Stimulated activated memory B cell treated with anti-CD40 and anti-IgM and Interleukin-4, amounts not matched to agents 10 μg/mL and 1 μg/mL and 100 μg/mL, for 72 hours (primary cell): Measurements from ENCODE around the gene CCN6.

Experiments
- ATAC-seq: fragments of 150-1000 bp; cut with Tn5 transposase; 2 replicates; pipeline ENCODE4 v1.10.0; 2021
- H3K27ac Mint-ChIP-seq: one replicate; pipeline ENCODE4 v1.8.0; 2022; ENCODE audit warnings: mild to moderate bottlenecking, mixed read lengths
- H3K27me3 Mint-ChIP-seq: one replicate; pipeline ENCODE4 v1.8.0; 2022; ENCODE audit warnings: mixed read lengths
- H3K36me3 Mint-ChIP-seq: one replicate; pipeline ENCODE4 v1.8.0; 2022; ENCODE audit warnings: mixed read lengths
- H3K4me1 Mint-ChIP-seq: one replicate; pipeline ENCODE4 v1.8.0; 2022; ENCODE audit warnings: mixed read lengths
- H3K4me3 Mint-ChIP-seq: one replicate; pipeline ENCODE4 v1.8.0; 2022; ENCODE audit warnings: mild to moderate bottlenecking, moderate library complexity, mixed read lengths
- H3K9me3 Mint-ChIP-seq: one replicate; pipeline ENCODE4 v1.8.0; 2022; ENCODE audit warnings: mixed read lengths

The CCN6 gene

GRCh38 chr6:112054001-112054400 is at the start of gene CCN6:
Gene CCN6, plus strand, starts transcription at chr6:112054104. Its CDS starts 254 bp downstream, at chr6:112054358.
- no peaks in the 10 kb centered on the region for H3K4me1 Mint-ChIP-seq
- H3K27me3 Mint-ChIP-seq: no peaks in the 10 kb centered on the region
- H3K36me3 Mint-ChIP-seq: no peaks in the 10 kb centered on the region
- no peak for ATAC-seq
- H3K9me3 Mint-ChIP-seq: no peaks in the 10 kb centered on the region
- no peak within 1 kb of the TSS for H3K4me3 Mint-ChIP-seq
- H3K27ac Mint-ChIP-seq: no peak within 1 kb of the TSS

DNA sequence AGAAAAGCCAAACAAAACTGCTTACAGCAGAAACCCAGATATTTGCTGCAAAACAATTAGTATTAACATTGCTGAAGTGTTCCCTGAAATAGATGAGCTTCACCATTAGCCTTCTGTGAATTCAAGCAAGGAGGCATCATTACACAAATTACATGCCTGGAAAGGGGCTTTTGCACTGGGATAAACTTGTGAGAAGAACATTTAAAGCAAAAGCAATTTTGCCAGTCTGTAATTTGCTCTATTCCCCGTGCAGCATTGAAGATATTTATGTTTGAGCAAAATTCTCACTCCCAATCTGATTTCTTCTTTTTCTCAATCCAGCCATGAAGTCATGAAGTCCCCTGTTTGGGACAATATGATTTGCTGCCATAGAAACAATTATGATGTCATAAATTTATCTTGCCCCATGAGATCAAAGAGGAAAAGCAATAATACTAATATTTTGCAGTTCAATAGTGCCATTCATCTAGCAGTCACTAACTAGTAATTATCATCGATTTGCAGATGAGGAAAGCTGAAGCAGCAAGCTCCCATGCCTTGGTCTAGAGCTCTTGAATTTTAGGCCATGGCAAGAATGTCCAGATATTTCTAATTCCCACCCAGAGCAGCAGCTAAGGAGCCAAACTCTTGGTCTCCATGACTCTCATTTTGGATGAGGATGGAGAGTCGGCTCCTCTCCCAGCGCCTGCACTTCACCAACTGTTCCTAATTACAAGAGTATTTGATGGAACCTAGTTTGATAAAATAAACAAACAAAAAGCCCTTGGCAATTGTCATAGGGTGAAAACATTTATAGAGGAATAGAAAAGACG is 49.5 kb upstream of the CCN6 start:
- Mint-ChIP-seq H3K4me3 (no peak overlapping the region), H3K9me3 (no peaks in the 10 kb centered on the region), H3K27ac (no peak overlapping the region), H3K27me3 (no peaks in the 10 kb centered on the region), H3K4me1 (no peaks in the 10 kb centered on the region), H3K36me3 (no peaks in the 10 kb centered on the region)
- no peak for ATAC-seq

DNA sequence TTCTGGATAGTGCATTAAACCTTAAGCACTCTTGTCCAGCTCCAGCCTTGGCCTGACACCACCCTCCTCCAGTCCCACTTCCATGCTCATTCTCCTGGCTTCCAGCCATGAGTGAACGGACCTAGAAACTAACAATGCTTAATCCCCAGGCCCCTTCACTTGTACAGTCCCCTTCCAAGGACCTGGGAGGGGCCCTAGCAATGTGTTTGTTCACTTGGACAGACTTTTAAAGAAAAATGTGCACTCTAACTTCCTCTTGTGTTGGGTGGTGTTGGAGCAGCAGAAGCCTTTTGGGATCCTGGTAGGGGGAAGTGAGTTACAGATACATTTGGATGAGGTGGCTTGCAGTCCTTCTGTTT is 48.9 kb upstream of the CCN6 start:
- no peak for ATAC-seq
- H3K36me3 Mint-ChIP-seq: no peaks in the 10 kb centered on the region
- H3K4me3 Mint-ChIP-seq: no peak overlapping the region
- H3K9me3 Mint-ChIP-seq: no peaks in the 10 kb centered on the region
- no peaks in the 10 kb centered on the region for H3K4me1 Mint-ChIP-seq
- H3K27me3 Mint-ChIP-seq: no peaks in the 10 kb centered on the region
- H3K27ac Mint-ChIP-seq: no peak overlapping the region

DNA sequence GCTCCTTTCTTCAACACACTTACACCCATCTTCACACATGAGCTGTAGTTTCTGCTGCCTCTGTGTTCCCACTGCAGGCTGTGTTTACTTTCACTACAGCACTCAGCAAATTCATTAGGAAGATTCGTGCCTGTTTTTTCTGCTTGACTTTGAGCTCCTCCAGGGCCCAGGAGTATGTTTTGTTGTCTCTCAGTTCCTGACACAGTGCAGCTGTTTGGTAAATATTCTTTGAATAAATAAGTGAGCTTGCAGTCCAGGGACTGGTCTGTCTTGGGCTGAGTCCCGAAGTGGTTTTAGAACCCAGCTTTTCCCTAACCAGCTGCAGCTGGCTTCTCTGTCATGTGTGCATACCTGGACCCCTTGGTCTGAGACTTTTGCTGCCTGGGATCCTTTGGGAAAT is 46.6 kb upstream of the CCN6 start:
- Mint-ChIP-seq H3K36me3 (no peaks in the 10 kb centered on the region), H3K27ac (no peak overlapping the region), H3K4me1 (no peaks in the 10 kb centered on the region), H3K4me3 (no peak overlapping the region), H3K27me3 (no peaks in the 10 kb centered on the region), H3K9me3 (no peaks in the 10 kb centered on the region)
- no peak for ATAC-seq

- ATAC-seq: no peak
- Mint-ChIP-seq H3K27ac (no peak overlapping the region), H3K27me3 (no peaks in the 10 kb centered on the region), H3K4me1 (no peaks in the 10 kb centered on the region), H3K9me3 (no peaks in the 10 kb centered on the region), H3K36me3 (no peaks in the 10 kb centered on the region), H3K4me3 (no peak overlapping the region)
Measured at GRCh38 chr6:112007805-112008204, 46.1 kb upstream of the CCN6 start.

DNA sequence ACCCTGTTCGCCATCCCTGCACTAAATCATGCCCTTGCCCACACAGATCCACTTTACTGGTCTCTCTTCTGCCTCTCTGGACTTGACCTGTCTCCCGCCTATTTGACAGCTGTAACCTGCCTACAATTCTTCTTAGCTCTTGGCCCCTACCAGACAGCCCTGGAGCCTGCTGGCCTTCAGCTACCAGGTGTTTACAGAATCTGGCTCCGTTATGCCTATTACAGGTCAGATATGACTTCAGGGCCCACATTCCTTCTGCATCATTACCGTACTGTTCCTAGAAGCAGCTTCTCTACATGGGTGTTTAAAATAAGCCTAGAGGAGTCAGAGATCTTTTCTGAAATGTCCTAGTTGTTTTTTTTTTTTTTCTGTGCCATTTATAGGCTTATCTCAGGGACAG is 45.4 kb upstream of the CCN6 start:
- no peaks in the 10 kb centered on the region for H3K4me1 Mint-ChIP-seq
- H3K27me3 Mint-ChIP-seq: no peaks in the 10 kb centered on the region
- no peaks in the 10 kb centered on the region for H3K36me3 Mint-ChIP-seq
- H3K4me3 Mint-ChIP-seq: no peak overlapping the region
- H3K27ac Mint-ChIP-seq: no peak overlapping the region
- H3K9me3 Mint-ChIP-seq: no peaks in the 10 kb centered on the region
- ATAC-seq: no peak

- ATAC-seq: no peak
- no peak overlapping the region for H3K4me3 Mint-ChIP-seq
- H3K4me1 Mint-ChIP-seq: no peaks in the 10 kb centered on the region
- H3K27ac Mint-ChIP-seq: no peak overlapping the region
- no peaks in the 10 kb centered on the region for H3K9me3 Mint-ChIP-seq
- H3K27me3 Mint-ChIP-seq: no peaks in the 10 kb centered on the region
- H3K36me3 Mint-ChIP-seq: no peaks in the 10 kb centered on the region
Measured at GRCh38 chr6:112010328-112010727, 43.6 kb upstream of the CCN6 start.

DNA sequence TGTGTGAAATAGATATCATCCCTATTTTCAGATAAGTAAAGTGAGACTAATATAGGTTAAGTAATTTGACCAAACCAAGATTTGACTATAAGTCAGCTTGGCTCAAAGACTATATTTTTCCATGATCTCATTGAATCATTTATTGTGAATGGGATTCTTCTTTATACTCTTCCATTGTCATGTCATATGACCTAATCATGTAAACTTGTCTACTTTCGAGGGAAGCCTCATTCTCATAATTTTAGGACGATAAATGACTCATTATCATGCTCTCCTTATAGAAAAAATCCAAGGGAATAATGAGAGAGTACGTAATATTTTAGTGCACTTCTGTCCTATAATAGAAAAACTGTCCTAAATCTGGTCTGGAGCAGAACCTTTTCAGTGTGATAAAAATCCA is 40.9 kb upstream of the CCN6 start:
- H3K9me3 Mint-ChIP-seq: no peaks in the 10 kb centered on the region
- no peak for ATAC-seq
- H3K27ac Mint-ChIP-seq: no peak overlapping the region
- H3K36me3 Mint-ChIP-seq: no peaks in the 10 kb centered on the region
- peaks cover 11% of the 10 kb centered on the region for H3K4me1 Mint-ChIP-seq
- H3K27me3 Mint-ChIP-seq: no peaks in the 10 kb centered on the region
- H3K4me3 Mint-ChIP-seq: no peak overlapping the region

- H3K9me3 Mint-ChIP-seq: no peaks in the 10 kb centered on the region
- ATAC-seq: no peak
- no peak overlapping the region for H3K27ac Mint-ChIP-seq
- no peaks in the 10 kb centered on the region for H3K27me3 Mint-ChIP-seq
- no peak overlapping the region for H3K4me3 Mint-ChIP-seq
- no peaks in the 10 kb centered on the region for H3K36me3 Mint-ChIP-seq
- H3K4me1 Mint-ChIP-seq: peaks cover 11% of the 10 kb centered on the region
Measured at GRCh38 chr6:112014483-112014882, 39.4 kb upstream of the CCN6 start.

- Mint-ChIP-seq H3K27me3 (no peaks in the 10 kb centered on the region), H3K4me1 (peaks cover 11% of the 10 kb centered on the region), H3K4me3 (no peak overlapping the region), H3K27ac (no peak overlapping the region), H3K9me3 (no peaks in the 10 kb centered on the region), H3K36me3 (no peaks in the 10 kb centered on the region)
- no peak for ATAC-seq
Measured at GRCh38 chr6:112015725-112016124, 38.2 kb upstream of the CCN6 start.

- H3K4me3 Mint-ChIP-seq: no peak overlapping the region
- no peak overlapping the region for H3K27ac Mint-ChIP-seq
- H3K36me3 Mint-ChIP-seq: no peaks in the 10 kb centered on the region
- ATAC-seq: peak; percentile 55
- H3K9me3 Mint-ChIP-seq: no peaks in the 10 kb centered on the region
- no peaks in the 10 kb centered on the region for H3K27me3 Mint-ChIP-seq
- H3K4me1 Mint-ChIP-seq: peaks cover 11% of the 10 kb centered on the region
Measured at GRCh38 chr6:112016320-112016719, 37.6 kb upstream of the CCN6 start.

- H3K36me3 Mint-ChIP-seq: no peaks in the 10 kb centered on the region
- peaks cover 11% of the 10 kb centered on the region for H3K4me1 Mint-ChIP-seq
- no peak overlapping the region for H3K4me3 Mint-ChIP-seq
- H3K27ac Mint-ChIP-seq: no peak overlapping the region
- ATAC-seq: no peak
- H3K27me3 Mint-ChIP-seq: no peaks in the 10 kb centered on the region
- no peaks in the 10 kb centered on the region for H3K9me3 Mint-ChIP-seq
Measured at GRCh38 chr6:112017169-112017568, 36.7 kb upstream of the CCN6 start.

GRCh38 chr6:112017760-112018537 is 36.0 kb upstream of the CCN6 start:
- Mint-ChIP-seq H3K27ac (no peak overlapping the region), H3K36me3 (no peaks in the 10 kb centered on the region), H3K4me1 (peaks cover 11% of the 10 kb centered on the region), H3K9me3 (no peaks in the 10 kb centered on the region), H3K4me3 (no peak overlapping the region), H3K27me3 (no peaks in the 10 kb centered on the region)
- no peak for ATAC-seq

- ATAC-seq: no peak
- H3K27ac Mint-ChIP-seq: no peak overlapping the region
Measured at GRCh38 chr6:112018619-112019416, 35.1 kb upstream of the CCN6 start.

GRCh38 chr6:112019589-112019988 is 34.3 kb upstream of the CCN6 start:
- Mint-ChIP-seq H3K4me1 (peaks cover 11% of the 10 kb centered on the region), H3K27me3 (no peaks in the 10 kb centered on the region), H3K4me3 (no peak overlapping the region), H3K9me3 (peaks cover 9% of the 10 kb centered on the region), H3K36me3 (peaks cover 9% of the 10 kb centered on the region), H3K27ac (no peak overlapping the region)
- ATAC-seq: no peak

More at GRCh38 chr6:112018619-112019416, 35.1 kb upstream of the CCN6 start:
- Mint-ChIP-seq H3K36me3 (peaks cover 4% of the 10 kb centered on the region), H3K9me3 (peaks cover 4% of the 10 kb centered on the region), H3K27me3 (no peaks in the 10 kb centered on the region), H3K4me3 (no peak overlapping the region), H3K4me1 (peaks cover 11% of the 10 kb centered on the region)
